Activated T-helper 9 cell treated with anti-CD3 and anti-CD28 coated beads, Interleukin-2, amount 50 U/mL, for 16 hours (primary cell): ENCODE measurements around the gene DDX11.
"Not testable (repeated sequence)": the region's sequence is repeated elsewhere in the genome, so short reads cannot be mapped to it uniquely, and the experiment has no call there.

Experiments used
- DNase-seq: peaks from one replicate; pipeline ENCODE4 v3.0.0-alpha.2; 2020; ENCODE audit warnings: low read depth

The DDX11 gene

GRCh38 chr12:31099434-31099833 is 25.8 kb downstream of the DDX11 start:
- not testable (repeated sequence) for DNase-seq

GRCh38 chr12:31100503-31101208 is 27.0 kb downstream of the DDX11 start:
- not testable (repeated sequence) for DNase-seq

- DNase-seq, result not testable (repeated sequence)
Measured at GRCh38 chr12:31102125-31102524, 28.5 kb downstream of the DDX11 start.

GRCh38 chr12:31102596-31102995 is 28.9 kb downstream of the DDX11 start:
- DNase-seq, result not testable (repeated sequence)

GRCh38 chr12:31103561-31103975 is 29.9 kb downstream of the DDX11 start:
- not testable (repeated sequence) for DNase-seq

- not testable (repeated sequence) for DNase-seq
Measured at GRCh38 chr12:31104220-31104619, 30.6 kb downstream of the DDX11 start.

- DNase-seq, result not testable (repeated sequence)
Measured at GRCh38 chr12:31104773-31105172, 31.1 kb downstream of the DDX11 start.

GRCh38 chr12:31105668-31106067 is 32.0 kb downstream of the DDX11 start:
- DNase-seq, result no peak

- DNase-seq, result no peak
Measured at GRCh38 chr12:31106101-31106803, 32.6 kb downstream of the DDX11 start.

GRCh38 chr12:31109773-31110172 is 36.1 kb downstream of the DDX11 start:
- not testable (repeated sequence) for DNase-seq

- DNase-seq, result not testable (repeated sequence)
Measured at GRCh38 chr12:31110263-31110662, 36.6 kb downstream of the DDX11 start.

GRCh38 chr12:31115092-31115601 is 41.5 kb downstream of the DDX11 start:
- DNase-seq, result not testable (repeated sequence)

- DNase-seq, result not testable (repeated sequence)
Measured at GRCh38 chr12:31116846-31117202, 43.2 kb downstream of the DDX11 start.

GRCh38 chr12:31117203-31118011 is 43.7 kb downstream of the DDX11 start:
- DNase-seq, result peak; percentile 46

- no peak for DNase-seq
Measured at GRCh38 chr12:31118347-31119191, 44.9 kb downstream of the DDX11 start.

GRCh38 chr12:31119192-31119802 is 45.6 kb downstream of the DDX11 start:
- no peak for DNase-seq

GRCh38 chr12:31119803-31120211 is 46.1 kb downstream of the DDX11 start:
- DNase-seq, result no peak

GRCh38 chr12:31120392-31121008 is 46.8 kb downstream of the DDX11 start:
- DNase-seq, result no peak

GRCh38 chr12:31121022-31121728 is 47.5 kb downstream of the DDX11 start:
- not testable (repeated sequence) for DNase-seq

GRCh38 chr12:31122481-31122880 is 48.8 kb downstream of the DDX11 start:
- DNase-seq, result no peak
